HepG2 (cell line): ENCODE data around the gene TNXB.

Experiments used
- CBFB ChIP-seq: sonication (generic); formaldehyde crosslinking; IDR thresholded peaks from 2 replicates; pipeline ENCODE4 v1.4.0; 2020; ENCODE audit warnings: missing genetic modification reagents
- CHD4 ChIP-seq: fragments of 200-600 bp; sonication (generic); IDR thresholded peaks from 2 replicates; pipeline ENCODE4 v1.7.0; 2017; ENCODE audit warnings: mild to moderate bottlenecking, low read length, borderline replicate concordance
- EP300 ChIP-seq, 3 experiments: sonication (generic) in 1 of 3; formaldehyde crosslinking in 1 of 3; IDR thresholded peaks; 2 replicates each; pipeline versions ENCODE4 v1.5.1 to v1.6.1; 2011 to 2020; ENCODE audit warnings: low read depth in 2 of 3, low read length in 2 of 3, borderline replicate concordance in 1 of 3, improper control_type of control experiment in 1 of 3, mild to moderate bottlenecking in 1 of 3, missing genetic modification reagents in 1 of 3, moderate library complexity in 1 of 3
- NBN ChIP-seq: fragments of 450-650 bp; conservative IDR thresholded peaks from 2 replicates; pipeline ENCODE4 v1.6.1; 2017
- NONO ChIP-seq, 2 experiments: fragments of 450-650 bp in 1 of 2; sonication (generic) in 1 of 2; formaldehyde crosslinking in 1 of 2; IDR thresholded peaks in 1 of 2; conservative IDR thresholded peaks in 1 of 2; 2 replicates each; pipeline versions ENCODE4 v1.6.1 to v1.8.0; 2017 to 2022; ENCODE audit warnings: mild to moderate bottlenecking in 1 of 2, missing genetic modification reagents in 1 of 2, moderate library complexity in 1 of 2
- POLR2A ChIP-seq, 2 experiments: IDR thresholded peaks; 2 replicates each; pipeline ENCODE4 v1.6.1; 2011; ENCODE audit warnings: low read depth in 2 of 2, low read length in 2 of 2, mild to moderate bottlenecking in 1 of 2, moderate library complexity in 1 of 2; ENCODE audit not compliant: insufficient read depth in 1 of 2
- SMAD1 ChIP-seq: sonication (generic); formaldehyde crosslinking; IDR thresholded peaks from 2 replicates; pipeline ENCODE4 v1.4.0; 2020; ENCODE audit warnings: missing genetic modification reagents, low read depth, mild to moderate bottlenecking, borderline replicate concordance
- ZNF205 ChIP-seq: IDR thresholded peaks from 2 replicates; pipeline ENCODE4 v1.6.1; 2018; ENCODE audit warnings: missing biosample characterization, missing genetic modification reagents
- ZNF501 ChIP-seq: sonication (generic); formaldehyde crosslinking; IDR thresholded peaks from 2 replicates; pipeline ENCODE4 v1.5.1; 2020; ENCODE audit warnings: mild to moderate bottlenecking, moderate library complexity, missing genetic modification reagents
- TF ChIP-seq, protein P1 (sequence below): sonication (generic); formaldehyde crosslinking; IDR thresholded peaks from 2 replicates; pipeline ENCODE4 v1.5.0; 2020; ENCODE audit warnings: mild to moderate bottlenecking, missing genetic modification reagents, moderate library complexity

- TF ChIP-seq EP300 (IDR thresholded peaks at IDR 0.05; ENCODE audit: low read depth in 2 of 2, low read length in 2 of 2) (no peak), EP300 (CRISPR knock-in tag; IDR thresholded peaks at IDR 0.05; ENCODE audit: borderline replicate concordance) (no peak), CBFB (CRISPR knock-in tag) (no peak), POLR2A (IDR thresholded peaks at IDR 0.05; ENCODE audit: insufficient read depth in 1 of 2, low read depth in 2 of 2, low read length in 2 of 2) (no peak), NBN (no peak), NONO (IDR thresholded peaks at IDR 0.05) (no peak), NONO (CRISPR knock-in tag; conservative IDR thresholded peaks at IDR 0.05) (no peak), ZNF205 (CRISPR knock-in tag) (no peak), CHD4 (no peak), ZNF501 (CRISPR knock-in tag) (no peak), SMAD1 (CRISPR knock-in tag) (no peak)
- TF ChIP-seq, protein P1, sequence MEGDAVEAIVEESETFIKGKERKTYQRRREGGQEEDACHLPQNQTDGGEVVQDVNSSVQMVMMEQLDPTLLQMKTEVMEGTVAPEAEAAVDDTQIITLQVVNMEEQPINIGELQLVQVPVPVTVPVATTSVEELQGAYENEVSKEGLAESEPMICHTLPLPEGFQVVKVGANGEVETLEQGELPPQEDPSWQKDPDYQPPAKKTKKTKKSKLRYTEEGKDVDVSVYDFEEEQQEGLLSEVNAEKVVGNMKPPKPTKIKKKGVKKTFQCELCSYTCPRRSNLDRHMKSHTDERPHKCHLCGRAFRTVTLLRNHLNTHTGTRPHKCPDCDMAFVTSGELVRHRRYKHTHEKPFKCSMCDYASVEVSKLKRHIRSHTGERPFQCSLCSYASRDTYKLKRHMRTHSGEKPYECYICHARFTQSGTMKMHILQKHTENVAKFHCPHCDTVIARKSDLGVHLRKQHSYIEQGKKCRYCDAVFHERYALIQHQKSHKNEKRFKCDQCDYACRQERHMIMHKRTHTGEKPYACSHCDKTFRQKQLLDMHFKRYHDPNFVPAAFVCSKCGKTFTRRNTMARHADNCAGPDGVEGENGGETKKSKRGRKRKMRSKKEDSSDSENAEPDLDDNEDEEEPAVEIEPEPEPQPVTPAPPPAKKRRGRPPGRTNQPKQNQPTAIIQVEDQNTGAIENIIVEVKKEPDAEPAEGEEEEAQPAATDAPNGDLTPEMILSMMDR (CRISPR knock-in tag): no peak
Observed at GRCh38 chr6:32082935-32083334, 26.2 kb downstream of the TNXB start.
